Measurements from ENCODE around the gene TMPRSS7. TPM values are rescaled to one million over a fixed set of nuclear protein-coding genes. Genes with fewer than 3 reads are reported as not detected.

The TMPRSS7 gene
- total and polyA plus RNA-seq, 3 donors from 2014 or later: 2.0 to 5.8 (median 2.8) TPM

DNA sequence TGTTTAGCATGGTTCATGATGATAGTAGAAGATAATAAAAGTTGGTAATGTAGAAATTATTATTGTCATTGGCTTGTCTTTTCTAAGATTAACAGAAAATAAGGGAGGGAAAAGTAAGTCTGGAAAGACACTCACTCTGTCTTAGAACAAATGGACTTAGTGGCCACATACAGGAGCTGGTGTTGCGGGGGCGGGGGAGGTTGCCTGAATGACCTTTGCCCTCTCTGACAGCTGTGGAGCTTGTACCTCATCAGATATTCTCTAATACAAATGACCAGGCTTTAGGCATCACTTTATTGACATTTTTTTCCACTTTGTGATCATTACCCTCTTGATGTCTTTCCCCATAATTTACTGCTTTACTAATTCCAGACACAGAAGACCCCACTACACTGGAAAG is 29.9 kb upstream of the TMPRSS7 start:
- no peaks in the 10 kb centered on the region for H3K27me3 ChIP-seq
- no peak for TF ChIP-seq POLR2A (IDR thresholded peaks at IDR 0.05)
- TF ChIP-seq, protein P1, sequence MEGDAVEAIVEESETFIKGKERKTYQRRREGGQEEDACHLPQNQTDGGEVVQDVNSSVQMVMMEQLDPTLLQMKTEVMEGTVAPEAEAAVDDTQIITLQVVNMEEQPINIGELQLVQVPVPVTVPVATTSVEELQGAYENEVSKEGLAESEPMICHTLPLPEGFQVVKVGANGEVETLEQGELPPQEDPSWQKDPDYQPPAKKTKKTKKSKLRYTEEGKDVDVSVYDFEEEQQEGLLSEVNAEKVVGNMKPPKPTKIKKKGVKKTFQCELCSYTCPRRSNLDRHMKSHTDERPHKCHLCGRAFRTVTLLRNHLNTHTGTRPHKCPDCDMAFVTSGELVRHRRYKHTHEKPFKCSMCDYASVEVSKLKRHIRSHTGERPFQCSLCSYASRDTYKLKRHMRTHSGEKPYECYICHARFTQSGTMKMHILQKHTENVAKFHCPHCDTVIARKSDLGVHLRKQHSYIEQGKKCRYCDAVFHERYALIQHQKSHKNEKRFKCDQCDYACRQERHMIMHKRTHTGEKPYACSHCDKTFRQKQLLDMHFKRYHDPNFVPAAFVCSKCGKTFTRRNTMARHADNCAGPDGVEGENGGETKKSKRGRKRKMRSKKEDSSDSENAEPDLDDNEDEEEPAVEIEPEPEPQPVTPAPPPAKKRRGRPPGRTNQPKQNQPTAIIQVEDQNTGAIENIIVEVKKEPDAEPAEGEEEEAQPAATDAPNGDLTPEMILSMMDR (IDR thresholded peaks at IDR 0.05): no peak
- H3K36me3 ChIP-seq (ENCODE audit: low read depth, missing control alignments): no peaks in the 10 kb centered on the region
- H3K4me3 ChIP-seq: no peak overlapping the region
- no peaks in the 10 kb centered on the region for H3K4me1 ChIP-seq
- 94 to 97% methylated on average over 2 of the region's 2 CpGs for WGBS, 2 donors
- intact Hi-C loops (cut with DNase I; ENCODE audit: low total_unique reads): no loop called here
- no peak overlapping the region for H3K27ac ChIP-seq
- DNase-seq: no peak
- no peaks in the 10 kb centered on the region for H3K9me3 ChIP-seq

DNA sequence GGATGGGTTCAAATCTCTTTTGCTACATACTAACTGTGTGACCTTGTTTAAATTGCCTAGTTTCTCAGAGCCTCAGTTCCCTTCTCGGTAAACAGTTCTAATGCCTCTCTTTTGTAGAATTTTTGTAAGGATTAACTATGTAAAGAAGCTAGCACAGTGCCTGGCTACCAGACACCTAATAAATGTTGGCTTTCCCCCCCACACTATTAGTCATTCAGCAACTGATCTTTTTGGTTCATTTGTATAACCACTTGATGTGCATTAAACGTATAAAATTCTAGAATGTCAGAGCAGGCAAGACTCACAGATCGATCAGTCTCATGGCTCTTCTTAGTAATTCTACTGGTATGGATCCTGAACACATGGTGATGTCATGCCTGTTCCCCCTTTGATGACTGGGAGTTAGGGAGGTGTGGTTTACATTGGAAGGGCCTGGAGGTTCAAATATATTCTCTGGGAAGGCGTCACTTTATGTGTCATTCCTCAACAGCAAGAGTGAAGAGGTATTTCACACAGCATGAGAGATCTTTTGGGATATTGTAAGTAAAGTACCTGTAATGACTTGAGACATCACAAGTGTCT is 29.4 kb upstream of the TMPRSS7 start:
- intact Hi-C loops (cut with DNase I; ENCODE audit: low total_unique reads): no loop called here
- H3K4me1 ChIP-seq: no peaks in the 10 kb centered on the region
- TF ChIP-seq POLR2A (IDR thresholded peaks at IDR 0.05): no peak
- TF ChIP-seq, protein P1 (IDR thresholded peaks at IDR 0.05): no peak
- 73 to 83% methylated on average over 4 of the region's 4 CpGs for WGBS, 2 donors
- H3K27me3 ChIP-seq: no peaks in the 10 kb centered on the region
- DNase-seq: no peak
- no peaks in the 10 kb centered on the region for H3K36me3 ChIP-seq (ENCODE audit: low read depth, missing control alignments)
- no peak overlapping the region for H3K27ac ChIP-seq
- H3K4me3 ChIP-seq: no peak overlapping the region
- H3K9me3 ChIP-seq: no peaks in the 10 kb centered on the region

DNA sequence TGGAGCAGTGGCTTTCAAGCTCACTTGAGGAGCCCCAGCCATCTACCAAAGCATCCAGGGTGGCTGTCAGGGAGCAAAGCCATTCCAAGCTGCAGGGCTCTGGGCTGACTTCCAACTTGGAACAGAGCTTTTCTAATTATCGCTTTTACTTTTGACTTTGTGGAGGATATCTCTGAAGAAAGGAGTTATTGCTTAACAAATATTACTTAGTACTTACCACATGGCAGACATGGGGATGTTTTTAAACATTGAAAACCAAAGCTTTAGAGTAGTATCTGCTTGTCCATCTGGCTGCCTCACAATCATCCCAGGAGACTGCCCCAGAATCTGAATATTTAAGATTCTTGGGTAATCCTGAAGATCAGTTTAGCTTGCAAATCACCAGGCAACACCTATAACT is 26.9 kb upstream of the TMPRSS7 start:
- 42 to 44% methylated on average over 1 of the region's 1 CpG for WGBS, 2 donors
- Histone ChIP-seq H3K36me3 (ENCODE audit: low read depth, missing control alignments) (no peaks in the 10 kb centered on the region), H3K27me3 (no peaks in the 10 kb centered on the region), H3K4me1 (no peaks in the 10 kb centered on the region), H3K27ac (no peak overlapping the region), H3K4me3 (no peak overlapping the region), H3K9me3 (no peaks in the 10 kb centered on the region)
- TF ChIP-seq POLR2A (IDR thresholded peaks at IDR 0.05): no peak
- TF ChIP-seq, protein P1 (IDR thresholded peaks at IDR 0.05): no peak
- intact Hi-C loops (cut with DNase I; ENCODE audit: low total_unique reads): no loop called here
- no peak for DNase-seq

DNA sequence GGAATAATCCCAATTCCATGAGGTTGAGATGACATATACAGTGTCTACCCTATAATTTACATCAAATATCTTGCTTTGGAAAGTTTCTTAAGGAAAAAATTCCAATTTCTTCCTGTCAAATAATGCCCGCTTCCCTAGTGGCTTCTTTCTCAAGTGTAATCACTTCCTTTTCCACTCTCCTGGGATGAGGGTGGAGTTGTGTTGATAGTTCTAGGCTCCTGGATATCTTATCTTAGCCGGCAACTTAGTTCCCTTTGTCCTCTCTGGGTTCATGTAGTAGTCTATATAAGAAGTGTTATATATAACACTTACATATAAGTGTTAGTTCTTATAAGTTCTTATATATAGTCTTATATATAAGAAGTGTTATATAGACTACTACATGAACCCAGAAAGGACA is 24.9 kb upstream of the TMPRSS7 start:
- WGBS, 2 donors: 78 to 89% methylated on average over 2 of the region's 2 CpGs
- intact Hi-C loops (cut with DNase I; ENCODE audit: low total_unique reads): no loop called here
- H3K9me3 ChIP-seq: no peaks in the 10 kb centered on the region

More for the DNA sequence above, 24.9 kb upstream of the TMPRSS7 start:
- H3K4me1 ChIP-seq: no peaks in the 10 kb centered on the region
- H3K27me3 ChIP-seq: no peaks in the 10 kb centered on the region
- no peak overlapping the region for H3K27ac ChIP-seq
- TF ChIP-seq, protein P1 (IDR thresholded peaks at IDR 0.05): no peak
- TF ChIP-seq POLR2A (IDR thresholded peaks at IDR 0.05): no peak
- no peak for DNase-seq
- H3K4me3 ChIP-seq: no peak overlapping the region
- H3K36me3 ChIP-seq (ENCODE audit: low read depth, missing control alignments): no peaks in the 10 kb centered on the region
